A673 (cell line): Measurements from ENCODE around the gene CALN1. TPM values are rescaled to one million over a fixed set of nuclear protein-coding genes. Genes with fewer than 3 reads are reported as not detected.

ENCODE experiments used
- BruUV-seq: library from RNA; stranded (reverse); fragments of 400-500 nt; replicated peaks from 2 replicates; lab custom pipeline; 2021; lab: Mats Ljungman, UMichigan
- CTCF ChIA-PET: fragments of 300-600 bp; sonication (Branson Sonifier 250); formaldehyde crosslinking; loops from one replicate; lab custom pipeline; 2022; ENCODE audit warnings: antibody characterized with exemption; lab: Charles Lee
- POLR2A ChIA-PET: fragments of 300-600 bp; sonication (Branson Sonifier 250); formaldehyde crosslinking; loops from one replicate; lab custom pipeline; 2022; ENCODE audit warnings: antibody characterized with exemption; ENCODE audit not compliant: low non-redundant PET; lab: Charles Lee
- DNase-seq: peaks from one replicate; pipeline ENCODE4 v3.0.0-alpha.2; 2015; ENCODE audit warnings: low spot score
- H3K27ac ChIP-seq: fragments of 200-600 bp; sonication (generic); 2 replicates; pipeline ENCODE4 v1.5.1; 2016; ENCODE audit warnings: mixed run types, low read depth, mild to moderate bottlenecking, mixed read lengths, antibody characterized with exemption, low read length; ENCODE audit not compliant: poor library complexity, severe bottlenecking
- H3K27me3 ChIP-seq: fragments of 200-600 bp; sonication (generic); replicated peaks from 2 replicates; pipeline ENCODE4 v1.6.1; 2017; ENCODE audit warnings: mixed run types, low read depth, mild to moderate bottlenecking, mixed read lengths, antibody characterized with exemption, low read length; ENCODE audit not compliant: insufficient read depth, poor library complexity
- H3K36me3 ChIP-seq: fragments of 200-600 bp; sonication (generic); 2 replicates; pipeline ENCODE4 v1.6.1; 2016; ENCODE audit warnings: mixed run types, mild to moderate bottlenecking, mixed read lengths, antibody characterized with exemption, low read length; ENCODE audit not compliant: insufficient read depth, poor library complexity, severe bottlenecking
- H3K4me1 ChIP-seq: fragments of 200-600 bp; sonication (generic); 2 replicates; pipeline ENCODE4 v1.6.1; 2017; ENCODE audit warnings: mixed run types, mild to moderate bottlenecking, mixed read lengths, antibody characterized with exemption, low read length; ENCODE audit not compliant: insufficient read depth, poor library complexity, severe bottlenecking
- H3K4me3 ChIP-seq: fragments of 200-600 bp; sonication (generic); 2 replicates; pipeline ENCODE4 v1.5.1; 2016; ENCODE audit warnings: low read depth, mixed run types, mild to moderate bottlenecking, mixed read lengths, low read length; ENCODE audit not compliant: poor library complexity, severe bottlenecking
- H3K9me3 ChIP-seq: fragments of 200-600 bp; sonication (generic); 2 replicates; pipeline ENCODE4 v1.6.1; 2016; ENCODE audit warnings: mixed run types, low read depth, mild to moderate bottlenecking, mixed read lengths, antibody characterized with exemption, low read length; ENCODE audit not compliant: poor library complexity, severe bottlenecking
- EZH2 ChIP-seq: fragments of 200-600 bp; sonication (generic); IDR thresholded peaks from 2 replicates; pipeline ENCODE4 v1.6.1; 2017; ENCODE audit warnings: borderline replicate concordance, low read depth, mild to moderate bottlenecking, mixed read lengths, antibody characterized with exemption, low read length; ENCODE audit not compliant: poor library complexity, severe bottlenecking
- intact Hi-C: fragments of 100-400 bp; cut with micrococcal nuclease; formaldehyde crosslinking; loops from one replicate; pipeline ENCODE4 v1.10.0; 2022; ENCODE audit not compliant: unreplicated experiment
- total RNA-seq: library from RNA; stranded (reverse); gene quantifications from 2 replicates; pipeline ENCODE4 v1.2.3, GENCODE V29; 2021
- TF ChIP-seq, protein P1 (sequence below): fragments of 300-800, 200-600 bp; sonication (generic); conservative IDR thresholded peaks from 2 replicates; pipeline ENCODE4 v1.5.1; 2017; ENCODE audit warnings: low read depth, mild to moderate bottlenecking, antibody characterized with exemption, low read length, moderate library complexity, mixed read lengths

The CALN1 gene
- total RNA-seq, 1 experiment from 2014 or later, result not detected

- TF ChIP-seq, protein P1, sequence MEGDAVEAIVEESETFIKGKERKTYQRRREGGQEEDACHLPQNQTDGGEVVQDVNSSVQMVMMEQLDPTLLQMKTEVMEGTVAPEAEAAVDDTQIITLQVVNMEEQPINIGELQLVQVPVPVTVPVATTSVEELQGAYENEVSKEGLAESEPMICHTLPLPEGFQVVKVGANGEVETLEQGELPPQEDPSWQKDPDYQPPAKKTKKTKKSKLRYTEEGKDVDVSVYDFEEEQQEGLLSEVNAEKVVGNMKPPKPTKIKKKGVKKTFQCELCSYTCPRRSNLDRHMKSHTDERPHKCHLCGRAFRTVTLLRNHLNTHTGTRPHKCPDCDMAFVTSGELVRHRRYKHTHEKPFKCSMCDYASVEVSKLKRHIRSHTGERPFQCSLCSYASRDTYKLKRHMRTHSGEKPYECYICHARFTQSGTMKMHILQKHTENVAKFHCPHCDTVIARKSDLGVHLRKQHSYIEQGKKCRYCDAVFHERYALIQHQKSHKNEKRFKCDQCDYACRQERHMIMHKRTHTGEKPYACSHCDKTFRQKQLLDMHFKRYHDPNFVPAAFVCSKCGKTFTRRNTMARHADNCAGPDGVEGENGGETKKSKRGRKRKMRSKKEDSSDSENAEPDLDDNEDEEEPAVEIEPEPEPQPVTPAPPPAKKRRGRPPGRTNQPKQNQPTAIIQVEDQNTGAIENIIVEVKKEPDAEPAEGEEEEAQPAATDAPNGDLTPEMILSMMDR, result no peak
- no peak for TF ChIP-seq EZH2
- Histone ChIP-seq H3K27me3 (no peaks in the 10 kb centered on the region), H3K9me3 (peaks cover 10% of the 10 kb centered on the region), H3K4me3 (no peak overlapping the region), H3K27ac (no peak overlapping the region), H3K36me3 (no peaks in the 10 kb centered on the region), H3K4me1 (no peaks in the 10 kb centered on the region)
- POLR2A ChIA-PET, result no interaction called here
- intact Hi-C loops, result no loop called here
- no peak for DNase-seq
- no TSS peak for BruUV-seq
- CTCF ChIA-PET, result no interaction called here
Observed at GRCh38 chr7:72055426-72055825, 356.7 kb downstream of the CALN1 start.

DNA sequence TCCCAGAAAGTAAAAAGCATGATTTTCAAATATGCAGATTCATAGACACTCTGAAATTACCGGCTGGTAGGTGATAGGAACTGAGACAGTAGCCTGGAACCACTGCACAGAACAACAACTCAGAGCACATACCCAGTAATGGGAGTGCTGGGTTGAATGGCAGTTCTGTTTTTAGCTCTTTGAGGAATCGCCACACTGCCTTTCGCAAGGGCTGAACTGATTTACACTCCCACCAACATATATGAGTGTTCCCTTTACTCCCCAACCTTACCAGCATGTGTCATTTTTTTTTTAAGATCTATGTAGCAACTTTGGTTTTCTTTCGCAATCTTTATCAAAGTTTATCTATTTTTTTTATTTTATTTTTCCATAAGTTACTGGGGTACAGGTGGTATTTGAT is 358.8 kb downstream of the CALN1 start:
- Histone ChIP-seq H3K9me3 (peaks cover 5% of the 10 kb centered on the region), H3K27me3 (no peaks in the 10 kb centered on the region), H3K36me3 (no peaks in the 10 kb centered on the region), H3K4me1 (no peaks in the 10 kb centered on the region), H3K4me3 (no peak overlapping the region), H3K27ac (no peak overlapping the region)
- no peak for DNase-seq
- POLR2A ChIA-PET, result no interaction called here
- intact Hi-C loops, result no loop called here
- CTCF ChIA-PET, result no interaction called here
- TF ChIP-seq, protein P1, result no peak
- no TSS peak for BruUV-seq

- POLR2A ChIA-PET, result no interaction called here
- peaks cover 4% of the 10 kb centered on the region for H3K9me3 ChIP-seq
Observed at GRCh38 chr7:72048420-72048819, 363.7 kb downstream of the CALN1 start.

More at GRCh38 chr7:72048420-72048819, 363.7 kb downstream of the CALN1 start:
- Histone ChIP-seq H3K27ac (no peak overlapping the region), H3K36me3 (no peaks in the 10 kb centered on the region), H3K4me1 (no peaks in the 10 kb centered on the region), H3K27me3 (no peaks in the 10 kb centered on the region), H3K4me3 (no peak overlapping the region)
- TF ChIP-seq EZH2, result no peak
- TF ChIP-seq, protein P1, result no peak
- BruUV-seq, result no TSS peak
- DNase-seq, result no peak
- CTCF ChIA-PET, result no interaction called here
- intact Hi-C loops, result no loop called here
